HG03064 (cell line): ENCODE results near the gene USF2.

Source experiments
- ATAC-seq: cut with Tn5 transposase; IDR thresholded peaks from one replicate; pipeline ENCODE4 v1.9.1; 2021; ENCODE audit warnings: low read depth; ENCODE audit not compliant: unreplicated experiment

Gene USF2

DNA sequence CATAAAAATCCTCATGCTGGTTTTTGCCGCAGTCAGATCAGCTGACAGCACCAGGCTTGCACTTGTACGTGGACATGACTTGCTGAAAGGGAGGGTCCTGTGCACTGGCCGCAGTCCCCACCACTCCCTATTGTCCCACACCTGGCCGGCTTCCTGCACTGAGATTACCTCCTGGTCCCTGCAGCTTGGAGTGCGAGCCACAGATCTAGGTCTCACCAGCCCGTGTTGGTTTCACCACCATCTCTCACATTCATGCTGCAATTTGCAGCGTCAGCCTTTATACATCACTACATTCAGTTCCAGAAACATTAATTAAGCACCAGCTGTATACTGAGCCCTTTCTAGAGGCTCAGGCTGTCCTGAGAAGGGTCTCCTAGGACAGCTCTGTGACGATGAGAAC lies 45.3 kb downstream of the USF2 start:
- no peak for ATAC-seq

DNA sequence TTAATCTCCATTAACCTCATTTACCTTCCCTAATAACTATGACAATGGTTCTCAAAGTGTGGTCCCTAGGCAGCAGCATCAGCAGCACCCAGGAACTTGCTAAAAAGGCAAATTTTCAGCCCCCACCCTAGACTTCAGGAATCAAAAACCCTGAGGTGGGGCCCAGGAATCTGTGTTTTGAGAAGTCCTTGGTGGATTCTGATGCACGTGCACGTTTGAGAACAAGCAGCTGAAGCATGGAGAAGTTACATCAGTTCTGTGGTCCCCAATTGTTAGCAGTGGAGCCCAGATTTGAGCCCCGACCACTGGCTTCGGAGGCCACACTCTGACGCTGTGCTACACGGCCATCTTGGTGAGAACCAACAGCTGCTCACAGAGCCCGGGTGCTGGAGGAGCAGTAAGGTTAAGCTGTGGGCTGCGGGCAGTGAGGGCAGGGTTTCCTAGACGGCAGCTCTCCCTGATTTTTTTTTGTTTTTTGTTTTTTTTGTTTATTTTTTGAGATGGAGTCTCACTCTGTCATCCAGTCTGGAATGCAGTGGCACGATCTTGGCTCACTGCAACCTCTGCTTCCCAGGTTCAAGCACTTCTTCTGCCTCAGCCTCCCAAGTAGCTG lies 46.2 kb downstream of the USF2 start:
- no peak for ATAC-seq

DNA sequence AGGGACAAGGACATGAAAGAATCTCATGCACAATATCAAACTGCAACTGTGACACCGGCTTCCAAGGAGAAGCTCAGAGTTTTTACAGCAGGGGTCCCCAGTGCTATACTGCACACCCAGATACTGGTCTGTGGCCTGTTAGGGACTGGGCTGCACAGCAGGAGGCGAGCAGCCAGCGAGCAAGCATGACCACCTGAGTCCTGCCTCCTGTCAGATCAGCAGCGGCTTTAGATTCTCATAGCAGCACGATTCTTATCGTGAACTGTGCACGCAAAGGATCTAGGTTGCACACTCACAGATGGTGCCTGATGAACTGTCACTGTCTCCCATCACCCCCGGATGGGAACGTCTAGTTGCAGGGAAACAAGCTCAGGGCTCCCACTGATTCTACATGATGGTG lies 47.1 kb downstream of the USF2 start:
- no peak for ATAC-seq

DNA sequence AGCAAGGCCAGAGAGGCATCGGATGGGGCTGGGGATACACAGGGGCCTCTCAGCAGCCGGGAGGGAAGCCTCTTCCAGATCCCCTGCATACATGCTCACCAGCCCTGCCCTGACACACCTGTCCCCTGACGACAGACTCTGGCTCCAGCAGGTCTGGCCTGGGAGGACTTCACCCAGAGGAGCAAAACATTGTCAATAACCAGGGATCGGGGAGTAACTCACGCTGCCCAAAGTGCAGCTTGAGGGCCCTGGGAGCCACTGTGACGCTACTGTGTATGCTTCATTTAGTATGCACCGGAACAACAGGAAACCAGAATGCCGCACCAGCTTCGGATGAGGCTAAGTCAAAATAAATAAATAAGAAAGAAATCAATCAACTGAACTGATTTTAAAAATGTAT lies 47.8 kb downstream of the USF2 start:
- no peak for ATAC-seq

DNA sequence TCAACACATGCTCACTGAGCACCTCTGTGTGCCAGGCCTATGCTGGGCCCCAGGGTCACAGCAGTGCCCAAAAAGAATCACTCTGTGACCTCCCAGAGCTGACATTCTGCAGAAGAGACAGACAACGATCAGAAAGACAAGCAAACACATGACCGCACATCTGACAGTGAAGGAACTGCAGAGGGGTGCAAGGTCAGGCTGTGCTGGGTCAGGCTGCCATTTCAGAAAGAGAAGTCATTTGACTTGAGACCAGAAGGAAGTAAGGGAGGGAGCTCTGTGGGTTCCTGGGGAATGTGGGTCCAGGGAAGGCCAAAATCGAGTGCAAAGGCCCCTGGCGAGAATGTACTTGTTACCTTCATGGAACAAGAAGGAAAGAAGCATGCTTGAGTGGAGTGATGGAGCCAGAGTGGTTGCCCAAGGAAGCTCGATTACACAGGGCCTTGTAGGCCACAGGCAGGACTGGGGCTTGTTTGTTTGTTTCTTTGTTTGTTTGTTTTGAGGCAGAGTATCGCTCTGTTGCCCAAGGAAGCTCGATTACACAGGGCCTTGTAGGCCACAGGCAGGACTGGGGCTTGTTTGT lies 48.8 kb downstream of the USF2 start:
- no peak for ATAC-seq

DNA sequence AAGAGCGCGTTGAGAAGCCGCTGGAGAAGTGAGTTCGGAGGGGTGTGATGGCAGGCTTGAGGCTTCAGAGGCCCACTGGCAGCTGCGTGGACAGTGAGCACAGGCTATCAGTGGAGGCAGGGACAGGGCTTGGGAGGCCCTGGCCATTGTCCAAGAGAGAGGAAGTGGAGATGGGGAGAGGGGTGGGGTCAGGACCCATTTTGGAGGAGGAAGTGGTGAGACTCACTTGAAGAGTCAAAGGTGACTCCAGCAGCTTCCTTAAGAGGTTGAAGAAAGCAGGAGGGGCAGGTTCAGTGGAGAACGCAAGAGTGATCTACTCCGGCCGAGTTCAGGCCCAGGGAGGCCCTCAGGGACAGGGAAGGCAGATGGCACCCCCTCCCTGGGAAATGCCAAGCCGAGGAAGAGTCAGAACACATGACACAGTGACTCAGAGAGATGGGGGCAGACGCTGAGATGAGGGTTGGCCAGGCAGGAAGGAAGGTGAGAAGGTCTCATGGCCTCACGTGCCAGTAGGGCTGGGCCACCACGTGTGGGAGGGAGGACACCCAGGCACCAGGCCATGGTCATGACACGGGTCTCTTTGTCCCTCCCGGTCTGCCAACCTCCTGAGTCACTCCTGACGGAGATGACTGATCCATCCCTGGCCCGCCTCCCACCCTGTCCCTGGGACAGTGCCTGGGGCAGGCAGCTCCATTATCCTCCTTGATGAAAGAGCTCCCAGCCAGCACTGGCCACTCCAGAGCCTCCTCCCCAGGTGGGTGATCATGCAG lies 50.1 kb downstream of the USF2 start:
- ATAC-seq, result no peak

DNA sequence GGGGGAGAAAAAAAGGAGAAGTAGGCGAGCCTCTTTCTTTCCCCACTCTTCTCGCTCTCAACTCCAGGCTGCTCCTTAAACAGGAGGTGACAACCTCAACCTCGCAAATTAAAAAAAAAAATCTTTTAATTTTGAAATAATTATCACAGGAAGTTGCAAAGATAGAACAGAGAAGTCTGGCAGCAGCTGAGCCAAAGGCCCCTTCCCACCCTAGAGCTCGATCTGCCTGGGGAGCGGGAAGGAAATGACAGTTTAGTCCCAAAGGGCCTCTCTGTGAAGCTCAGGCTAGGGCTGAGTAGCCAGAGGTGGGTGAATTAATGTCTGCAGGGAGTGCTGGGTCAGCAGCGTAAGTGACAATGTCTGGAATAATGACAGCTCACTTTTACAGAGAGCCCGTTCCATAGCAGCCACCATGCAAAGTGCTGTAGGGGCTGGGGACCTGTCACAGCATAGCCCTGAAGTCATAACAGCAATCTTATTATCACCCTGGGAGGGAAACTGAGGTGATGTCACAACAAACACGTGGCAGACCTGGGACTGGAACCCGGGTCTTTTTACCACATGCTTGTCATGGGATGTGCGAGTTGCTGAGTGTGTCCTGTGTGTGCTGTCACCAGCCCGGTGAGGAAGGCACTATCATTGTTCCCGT lies 51.4 kb downstream of the USF2 start:
- no peak for ATAC-seq

DNA sequence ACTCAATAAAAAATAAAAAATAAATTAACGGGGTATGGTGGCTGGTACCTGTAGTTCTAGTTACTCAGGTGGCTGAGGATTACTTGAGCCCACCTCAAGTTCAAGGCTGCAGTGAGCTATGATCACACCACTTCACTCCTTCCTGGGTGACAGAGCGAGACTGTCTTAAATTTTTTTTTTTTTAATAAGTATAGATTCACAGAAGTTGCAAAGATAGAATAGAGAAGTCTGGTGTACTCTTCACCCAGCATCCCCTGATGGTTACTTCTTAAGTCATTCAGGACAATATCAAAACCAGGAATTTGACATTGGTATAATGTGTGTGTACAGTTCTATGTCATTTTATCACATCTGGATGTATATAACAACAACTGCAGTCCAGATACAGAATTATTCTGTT lies 52.5 kb downstream of the USF2 start:
- ATAC-seq, result no peak

DNA sequence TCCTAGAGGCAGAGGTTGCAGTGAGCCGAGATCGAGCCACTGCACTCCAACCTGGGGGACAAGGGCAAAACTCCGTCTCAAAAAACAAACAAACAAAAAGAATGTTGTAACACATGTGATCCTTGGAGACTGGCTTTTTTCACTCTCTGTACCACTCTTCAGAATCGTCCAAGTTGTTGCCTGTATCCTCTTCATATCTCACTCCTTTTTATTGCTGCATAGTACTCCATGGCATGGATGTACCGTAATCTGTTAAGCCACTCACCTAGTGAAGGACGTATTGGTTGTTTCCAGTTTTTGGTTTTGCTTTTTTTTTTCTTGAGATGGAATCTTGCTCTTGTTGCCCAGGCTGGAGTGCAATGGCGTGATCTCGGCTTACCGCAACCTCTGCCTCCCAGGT lies 53.3 kb downstream of the USF2 start:
- no peak for ATAC-seq

DNA sequence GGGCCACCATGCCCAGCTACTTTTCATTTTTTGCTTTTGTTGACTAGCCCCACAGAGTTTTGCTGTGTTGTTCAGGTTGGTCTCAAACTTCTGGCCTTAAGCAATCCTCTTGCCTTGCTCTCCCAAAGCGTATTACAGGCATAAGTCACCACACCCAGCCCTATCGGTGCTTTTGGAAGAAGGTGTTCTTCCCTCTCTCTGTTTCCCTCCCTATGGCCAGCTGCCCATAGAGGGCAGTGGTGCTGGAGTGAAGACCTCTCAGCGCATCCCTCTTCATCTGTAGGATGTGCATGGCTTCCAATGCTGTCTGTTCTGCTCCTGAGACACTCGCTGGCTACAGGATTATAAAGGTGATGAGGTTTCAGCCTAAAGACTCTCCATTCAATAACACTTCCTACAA lies 58.9 kb downstream of the USF2 start:
- no peak for ATAC-seq

DNA sequence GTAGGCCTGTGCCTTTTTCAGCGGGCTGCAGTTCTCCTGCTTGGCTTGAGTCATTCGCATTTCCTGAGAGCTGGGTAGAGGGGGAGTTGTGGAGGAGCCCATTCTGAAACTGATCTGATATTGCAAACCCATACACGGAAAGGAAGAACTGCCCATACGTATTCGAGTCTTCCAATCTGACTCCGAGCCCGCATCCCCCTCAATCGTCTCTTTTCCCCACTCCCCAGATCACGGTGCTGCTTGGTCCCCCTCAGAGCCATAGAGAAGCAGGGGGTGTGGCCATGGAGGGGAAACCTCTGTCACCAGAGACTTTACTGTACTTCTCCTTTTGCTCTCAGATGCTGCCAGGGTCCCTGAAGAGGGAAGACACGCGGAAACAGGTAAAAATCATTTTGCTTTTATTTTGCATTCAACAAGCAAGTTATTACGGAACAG lies 60.1 kb downstream of the USF2 start, which contains the start of gene CD22:
CD22 (plus strand) TSS at position 337 of the 435 bp plus-strand sequence. CDS start 2,854 bp downstream, outside the sequence.
- no peak for ATAC-seq

DNA sequence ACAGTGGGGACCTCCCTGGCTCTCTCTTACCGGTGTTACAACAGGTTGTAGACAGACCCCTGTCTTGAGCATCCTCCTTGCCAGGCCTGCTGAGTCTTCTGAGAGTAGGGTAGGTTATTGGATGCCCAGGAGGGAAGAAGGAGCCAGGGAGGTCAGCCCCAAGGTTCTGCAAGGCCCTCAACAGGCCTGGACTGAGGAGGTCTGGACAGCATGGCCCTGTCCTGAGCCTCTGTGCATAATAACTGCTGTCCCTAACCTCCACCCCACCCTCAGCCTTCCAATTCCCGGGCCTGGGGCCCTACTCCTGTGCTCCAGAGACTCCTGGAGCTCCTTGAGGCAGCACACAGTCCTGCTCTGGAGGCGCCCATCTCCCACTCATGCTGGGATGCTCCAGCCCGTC lies 60.6 kb downstream of the USF2 start:
- no peak for ATAC-seq
